Measurements from ENCODE around the gene GDPD5.

Gene GDPD5

GRCh38 chr11:75514596-75514995, 11.1 kb downstream of the GDPD5 start:
- no peak overlapping the region for H3K4me3 ChIP-seq (ENCODE audit: control insufficient read depth, low read depth, low read length)
- no peak for TF ChIP-seq CTCF (IDR thresholded peaks at IDR 0.05; ENCODE audit: control insufficient read depth, insufficient read depth, low read depth, low read length, missing control alignments)
- no peak for DNase-seq (ENCODE audit: low read depth)

GRCh38 chr11:75513250-75513649, 12.5 kb downstream of the GDPD5 start:
- no peak for DNase-seq (ENCODE audit: low read depth)
- no peak for TF ChIP-seq CTCF (IDR thresholded peaks at IDR 0.05; ENCODE audit: control insufficient read depth, insufficient read depth, low read depth, low read length, missing control alignments)
- H3K4me3 ChIP-seq (ENCODE audit: control insufficient read depth, low read depth, low read length): no peak overlapping the region

GRCh38 chr11:75510723-75511019, 15.1 kb downstream of the GDPD5 start:
- H3K4me3 ChIP-seq (ENCODE audit: control insufficient read depth, low read depth, low read length): no peak overlapping the region
- DNase-seq (ENCODE audit: low read depth): no peak
- TF ChIP-seq CTCF (IDR thresholded peaks at IDR 0.05; ENCODE audit: control insufficient read depth, insufficient read depth, low read depth, low read length, missing control alignments): no peak

GRCh38 chr11:75510004-75510722, 15.6 kb downstream of the GDPD5 start:
- DNase-seq (ENCODE audit: low read depth): no peak
- no peak overlapping the region for H3K4me3 ChIP-seq (ENCODE audit: control insufficient read depth, low read depth, low read length)

GRCh38 chr11:75509020-75509720, 16.6 kb downstream of the GDPD5 start:
- no peak overlapping the region for H3K4me3 ChIP-seq (ENCODE audit: control insufficient read depth, low read depth, low read length)
- TF ChIP-seq CTCF (IDR thresholded peaks at IDR 0.05; ENCODE audit: control insufficient read depth, insufficient read depth, low read depth, low read length, missing control alignments): no peak
- no peak for DNase-seq (ENCODE audit: low read depth)

More at GRCh38 chr11:75510004-75510722, 15.6 kb downstream of the GDPD5 start:
- no peak for TF ChIP-seq CTCF (IDR thresholded peaks at IDR 0.05; ENCODE audit: control insufficient read depth, insufficient read depth, low read depth, low read length, missing control alignments)

- TF ChIP-seq CTCF (IDR thresholded peaks at IDR 0.05; ENCODE audit: control insufficient read depth, insufficient read depth, low read depth, low read length, missing control alignments): no peak
- H3K4me3 ChIP-seq (ENCODE audit: control insufficient read depth, low read depth, low read length): no peak overlapping the region
- no peak for DNase-seq (ENCODE audit: low read depth)
These were observed 17.6 kb downstream of the GDPD5 start for GRCh38 chr11:75508051-75508561.

All from AG09309 (cell line).